Stimulated activated CD4-positive, alpha-beta T cell treated with anti-CD3 and anti-CD28 coated beads, TNF-alpha, amount 100 ng/mL, for 48 hours (primary cell): ENCODE data around the gene PTP4A2.

Source experiments
- DNase-seq, 3 donors: peaks; one replicate each; pipeline ENCODE4 v3.0.0-alpha.2; 2020; ENCODE audit warnings: low read depth in 3 of 3

The PTP4A2 gene

DNA sequence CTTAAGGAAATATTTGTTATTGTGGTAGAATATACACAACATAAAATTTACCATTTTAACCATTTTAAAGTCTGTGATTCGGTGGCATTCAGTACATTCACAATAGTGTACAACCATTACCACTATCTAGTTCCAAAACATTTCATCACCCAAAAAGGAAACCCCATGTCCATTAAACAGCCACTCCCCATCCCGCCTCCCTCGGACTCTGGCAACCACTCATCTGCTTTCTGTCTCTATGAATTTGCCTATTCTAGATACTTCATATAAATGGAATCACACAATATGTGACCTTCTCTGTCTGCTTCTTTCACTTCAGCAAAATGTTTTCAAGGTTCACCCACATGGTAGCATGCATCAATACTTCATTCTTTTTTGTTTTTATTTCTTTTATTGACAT, 51.3 kb downstream of the PTP4A2 start:
- DNase-seq: no peak

DNA sequence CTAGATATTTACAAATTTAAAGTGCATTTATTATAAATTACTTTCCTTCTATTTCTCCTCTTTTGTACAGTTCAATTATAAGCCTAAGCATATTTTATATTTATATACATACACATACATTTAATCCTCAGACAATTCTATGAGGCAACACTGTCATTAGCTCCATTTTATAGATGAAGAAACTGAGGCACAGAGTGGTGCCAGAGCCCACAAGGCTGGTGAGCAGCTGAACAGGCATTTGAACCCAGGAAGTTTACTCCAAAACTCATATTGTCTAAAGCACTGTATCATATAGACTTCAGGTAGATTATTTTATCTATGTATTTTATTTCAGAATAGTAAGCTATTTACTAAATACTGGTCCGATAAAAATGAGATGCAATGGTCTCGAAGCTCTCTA, 52.3 kb downstream of the PTP4A2 start:
- no peak for DNase-seq

DNA sequence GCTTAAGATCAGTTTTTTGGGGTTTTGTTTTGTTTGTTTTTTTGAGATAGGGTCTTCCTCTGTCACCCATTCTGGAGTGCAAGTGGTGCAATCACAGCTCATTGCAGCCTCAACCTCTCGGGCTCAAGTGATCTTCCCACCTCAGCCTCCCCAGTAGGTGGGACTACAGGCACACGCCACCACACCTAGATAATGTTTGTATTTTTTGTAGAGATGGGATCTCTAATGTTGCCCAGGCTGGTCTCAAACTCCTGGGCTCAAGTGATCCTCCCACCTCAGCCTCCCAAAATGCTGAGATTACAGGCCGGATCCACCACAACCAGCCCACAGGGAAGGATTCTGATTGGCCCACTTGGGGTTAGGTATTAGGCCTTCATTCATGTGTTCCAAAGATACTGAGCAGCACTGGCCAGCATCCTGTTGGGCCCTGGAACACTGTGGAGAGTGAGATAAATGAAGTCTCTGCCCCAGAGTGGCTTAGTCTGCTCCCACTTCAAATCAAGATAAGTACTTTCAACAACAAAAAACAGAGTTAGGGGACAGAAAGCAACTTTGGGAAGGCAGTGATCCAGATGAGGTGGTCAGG, 54.7 kb downstream of the PTP4A2 start:
- DNase-seq: no peak

DNA sequence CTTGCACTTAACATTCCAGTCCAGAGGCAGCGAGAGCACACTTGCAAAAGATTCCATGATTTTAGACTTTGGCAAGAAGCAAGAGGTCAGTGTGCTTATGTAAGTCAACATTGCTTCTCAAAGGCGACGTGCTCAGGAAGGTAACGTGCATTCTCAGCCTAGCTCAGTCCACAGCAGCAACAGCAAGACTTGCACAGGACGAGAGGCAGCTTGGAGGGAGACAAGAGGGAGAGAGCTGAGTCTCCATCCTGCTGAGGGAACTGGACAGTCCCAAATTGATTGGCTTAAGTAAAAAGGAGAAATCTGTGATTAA, 56.5 kb downstream of the PTP4A2 start:
- DNase-seq: no peak

DNA sequence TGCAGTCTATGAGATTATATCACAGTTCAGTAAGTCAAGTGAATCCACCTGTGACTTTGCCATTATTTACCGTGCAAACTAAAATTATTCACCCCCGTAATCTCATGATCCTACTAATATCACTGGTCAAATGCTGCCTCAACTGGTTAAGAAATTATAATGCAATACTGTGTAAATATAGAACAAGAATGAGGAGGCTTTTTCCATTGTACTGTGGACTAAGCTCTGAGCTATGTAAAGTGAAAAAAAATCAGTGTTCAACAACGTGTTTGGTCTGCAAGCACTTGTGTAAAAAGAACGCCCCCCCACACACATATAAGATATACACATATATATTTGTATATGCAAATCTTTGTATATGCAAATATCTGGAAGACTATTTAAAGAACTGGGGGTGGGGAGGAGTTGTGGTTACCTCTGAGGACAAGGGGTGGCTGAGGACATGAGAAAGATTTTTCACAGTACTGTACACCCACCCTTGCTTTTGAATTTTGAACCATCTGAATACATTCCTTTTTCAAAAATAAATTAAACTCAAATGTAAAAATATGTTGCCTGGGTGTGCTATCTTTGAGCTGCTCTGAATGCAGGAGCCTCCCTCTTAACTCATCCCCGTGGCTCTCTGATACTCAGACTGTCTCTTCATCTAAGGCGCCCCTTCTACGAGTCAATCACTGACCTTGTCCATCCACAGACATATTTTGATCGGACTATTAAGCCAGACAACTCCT, 57.0 kb downstream of the PTP4A2 start:
- DNase-seq: no peak

DNA sequence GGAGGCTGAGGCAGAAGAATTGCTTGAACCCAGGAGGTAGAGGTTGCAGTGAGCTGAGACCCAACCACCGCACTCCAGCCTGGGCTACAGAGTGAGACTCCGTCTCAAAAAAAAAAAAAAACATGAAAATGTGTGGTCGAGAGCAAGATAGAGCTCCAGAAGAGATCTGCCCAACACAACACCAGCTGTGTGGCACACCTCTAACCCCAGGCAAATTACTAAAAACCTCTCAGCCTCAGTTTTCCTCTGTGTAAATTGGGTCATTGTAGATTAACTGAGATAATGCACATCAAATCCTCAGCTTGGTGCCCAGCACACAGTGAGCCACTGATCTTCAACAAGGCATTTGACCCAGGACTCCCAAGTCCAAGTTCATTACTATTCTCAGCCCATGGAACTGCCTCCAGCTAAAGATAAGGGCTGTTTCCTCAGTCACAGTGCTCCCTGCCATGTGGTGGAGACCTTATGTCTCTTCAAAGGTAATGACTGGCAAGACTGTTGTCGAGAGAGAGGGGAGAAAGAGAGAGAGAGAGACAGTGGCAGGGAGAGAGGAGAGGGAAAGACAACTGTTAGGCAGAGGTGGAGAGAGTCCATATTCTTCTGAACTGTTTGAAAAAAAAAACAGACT, 58.1 kb downstream of the PTP4A2 start:
- DNase-seq: no peak

DNA sequence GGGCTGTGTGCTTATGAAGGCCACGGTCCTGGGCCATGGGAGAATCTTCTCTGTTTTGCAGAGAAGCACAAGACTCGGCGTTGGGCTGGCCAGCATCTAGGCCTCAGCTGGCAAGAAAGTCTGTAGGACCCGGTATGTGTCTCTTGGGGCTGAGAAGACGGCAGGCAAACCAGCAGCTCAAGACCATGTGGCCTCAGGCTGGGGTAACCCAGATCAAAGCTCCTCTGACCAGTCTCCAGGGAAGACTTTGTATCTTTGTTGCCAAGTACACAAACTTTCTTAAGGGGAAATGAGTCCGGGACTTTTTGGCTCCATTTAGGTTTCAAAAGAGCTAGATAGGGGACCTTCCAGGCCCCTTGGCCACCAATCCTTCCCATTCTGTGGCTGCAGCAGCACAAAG, 60.1 kb downstream of the PTP4A2 start:
- no peak for DNase-seq

DNA sequence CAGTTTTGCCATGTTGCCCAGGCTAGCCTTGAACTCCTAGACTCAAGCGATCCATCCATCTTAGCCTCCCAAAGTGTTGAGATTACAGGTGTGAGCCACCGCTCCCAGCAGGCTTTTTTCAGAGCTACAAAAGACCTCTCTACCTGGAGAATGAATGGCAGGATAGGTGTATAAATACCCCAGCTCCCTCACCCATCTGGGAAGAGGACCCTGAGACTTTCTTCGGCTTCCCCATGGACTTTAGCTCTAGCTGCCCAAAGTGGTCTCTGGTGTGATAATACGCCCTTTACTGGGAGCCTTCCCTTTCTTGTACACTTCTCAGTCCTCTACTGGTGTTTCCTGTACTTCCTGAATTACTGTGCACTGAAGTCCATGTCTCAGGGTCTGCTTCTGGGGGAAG, 60.6 kb downstream of the PTP4A2 start:
- DNase-seq: no peak

DNA sequence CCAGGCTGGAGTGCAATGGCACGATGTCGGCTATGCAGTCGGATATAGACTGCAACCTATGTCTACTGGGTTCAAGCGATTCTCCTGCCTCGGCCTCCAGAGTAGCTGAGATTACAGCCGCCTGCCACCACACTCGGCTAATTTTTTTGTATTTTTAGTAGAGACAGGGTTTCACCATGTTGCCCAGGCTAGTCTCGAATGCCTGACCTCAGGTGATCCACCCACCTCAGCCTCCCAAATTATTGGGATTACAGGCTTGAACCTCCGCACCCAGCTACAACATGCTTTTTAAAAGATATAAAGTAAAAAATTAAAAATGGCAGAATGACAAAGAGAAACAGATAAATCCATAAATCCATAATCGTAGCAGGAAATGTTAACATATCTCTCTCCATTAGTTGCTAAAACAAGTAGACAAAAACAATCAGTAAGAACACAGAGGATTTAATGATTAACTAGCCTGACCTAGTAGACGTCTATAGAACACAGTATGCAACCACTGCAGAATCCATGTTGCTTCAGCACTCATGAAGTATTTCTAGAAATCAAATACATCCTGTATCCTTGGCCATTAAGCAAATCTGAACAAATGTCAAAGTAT, 62.4 kb downstream of the PTP4A2 start:
- no peak for DNase-seq

DNA sequence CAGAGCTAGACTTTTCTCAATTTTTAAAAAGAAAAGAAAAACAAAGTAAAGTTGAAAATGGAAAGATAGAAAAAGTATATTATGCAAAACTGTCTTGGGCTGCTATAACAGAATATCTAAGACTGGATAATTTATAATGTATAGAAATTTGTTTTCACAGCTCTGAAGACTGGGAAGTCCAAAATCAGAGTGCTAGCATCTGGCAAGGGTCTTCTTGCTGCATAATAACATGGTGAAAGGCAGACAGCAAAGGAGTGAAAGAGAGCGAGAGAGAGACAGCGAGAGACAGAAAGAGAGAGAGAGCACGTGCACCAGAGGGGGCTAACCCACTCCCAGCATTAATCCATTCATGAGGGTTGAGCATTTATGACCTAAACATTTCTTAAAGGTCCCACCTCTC, 63.2 kb downstream of the PTP4A2 start:
- no peak for DNase-seq

DNA sequence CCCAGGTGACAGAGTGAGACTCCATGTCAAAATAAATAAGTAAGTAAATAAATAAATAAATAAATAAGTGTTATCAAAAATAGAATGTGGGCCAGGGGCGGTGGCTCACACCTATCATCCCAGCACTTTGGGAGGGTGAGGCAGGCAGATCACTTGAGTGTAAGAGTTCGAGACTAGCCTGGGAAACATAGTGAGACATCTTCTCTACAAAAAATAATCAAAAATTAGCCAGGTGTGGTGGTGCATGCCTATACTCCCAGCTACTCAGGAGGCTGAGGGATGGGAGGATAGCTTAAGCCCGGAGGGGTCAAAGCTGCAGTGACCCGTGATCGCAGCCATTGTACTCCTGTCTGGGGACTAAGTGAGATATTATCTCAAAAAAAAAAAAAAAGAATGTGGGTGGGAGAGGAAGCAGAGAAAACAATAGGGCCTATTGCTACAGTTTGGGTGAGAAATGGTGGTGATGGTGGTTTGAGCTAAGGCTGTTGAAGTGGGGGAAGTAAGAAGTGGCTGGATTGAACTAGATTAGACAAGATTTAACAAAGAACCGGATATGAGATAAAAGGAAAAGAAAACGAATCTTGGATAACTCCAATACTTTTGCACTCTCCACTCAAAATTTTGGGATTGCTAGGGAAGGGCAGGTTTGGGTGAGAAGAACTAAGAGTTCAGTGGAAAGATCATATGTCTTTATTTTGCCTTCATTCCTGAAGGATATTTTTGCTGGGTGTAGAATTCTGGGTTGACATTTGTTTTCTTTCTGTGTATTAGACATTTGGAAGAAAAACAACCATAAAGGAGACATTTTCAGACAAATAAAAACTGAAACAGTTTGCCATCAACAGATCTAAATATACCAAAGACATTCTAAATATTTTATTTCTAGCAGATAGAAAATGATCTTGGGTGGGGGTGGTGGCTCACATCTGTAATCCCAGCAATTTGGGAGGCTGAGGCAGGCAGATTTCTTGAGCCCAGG, 65.2 kb downstream of the PTP4A2 start:
- DNase-seq: no peak

DNA sequence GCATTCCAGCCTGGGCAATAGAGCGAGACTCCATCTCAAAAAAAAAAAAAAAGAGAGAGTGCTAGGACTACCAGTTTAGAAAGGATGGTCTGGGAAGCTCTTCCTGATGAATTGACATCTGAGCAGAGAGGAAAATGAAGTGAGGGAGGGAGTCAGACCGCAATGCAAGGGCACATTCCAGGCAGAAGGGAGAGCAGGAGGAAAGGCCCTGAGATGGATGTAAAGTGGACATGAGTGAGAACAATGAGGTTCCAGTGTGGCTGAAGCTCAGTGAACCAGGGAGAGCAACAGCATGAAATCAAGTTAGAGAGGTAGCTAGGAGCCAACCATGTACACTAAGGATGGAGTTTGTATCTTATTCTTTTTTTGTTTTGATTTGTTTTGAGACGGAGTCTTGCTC, 66.5 kb downstream of the PTP4A2 start:
- DNase-seq: no peak

DNA sequence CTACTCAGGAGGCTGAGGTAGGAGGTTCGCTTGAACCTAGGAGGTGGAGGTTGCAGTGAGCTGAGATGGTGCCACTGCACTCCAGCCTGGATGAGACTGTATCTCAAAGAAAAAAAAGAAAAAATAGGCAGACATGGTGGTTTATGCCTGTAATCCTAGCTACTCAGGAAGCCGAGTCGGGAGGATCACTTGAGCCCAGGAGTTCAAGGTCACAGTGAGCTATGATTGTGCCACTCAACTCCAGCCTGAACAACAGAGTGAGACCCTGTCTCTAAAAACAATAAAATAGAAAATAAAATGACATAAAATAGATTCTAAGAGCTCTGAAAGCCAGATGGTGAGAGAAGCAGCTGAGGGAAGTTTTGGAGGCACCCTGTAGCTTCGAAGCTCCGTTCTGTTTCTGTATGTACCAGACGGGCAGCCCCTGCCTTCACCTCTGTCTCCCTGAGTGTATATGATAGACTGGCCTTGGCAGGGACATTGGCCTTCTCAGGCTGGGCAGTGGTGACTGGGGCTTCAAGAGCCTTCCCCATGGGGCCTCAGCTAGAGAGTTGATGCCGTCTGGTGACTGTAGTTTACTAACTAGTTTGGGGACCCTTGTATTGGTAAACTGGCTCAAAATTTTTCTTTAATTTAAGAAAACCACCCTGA, 68.0 kb downstream of the PTP4A2 start:
- no peak for DNase-seq

DNA sequence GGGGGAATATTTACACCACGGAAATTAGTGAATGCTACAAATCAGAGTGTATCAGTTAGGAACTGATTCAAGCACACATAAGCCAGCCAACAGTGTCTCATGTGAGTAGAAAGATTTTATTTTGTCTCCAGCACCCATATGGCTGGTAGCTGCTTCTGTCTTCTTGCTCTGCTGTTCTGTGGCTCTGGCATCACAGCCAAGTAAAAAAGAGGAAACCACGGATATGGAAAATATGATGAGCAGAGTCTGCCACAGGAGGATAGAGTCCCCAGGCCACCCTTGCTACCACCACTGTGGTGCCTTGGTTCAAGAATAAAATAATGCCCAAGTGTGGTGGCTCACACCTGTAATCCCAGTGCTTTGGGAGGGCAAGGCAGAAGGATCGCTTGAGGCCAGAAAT, 68.7 kb downstream of the PTP4A2 start:
- DNase-seq: no peak

DNA sequence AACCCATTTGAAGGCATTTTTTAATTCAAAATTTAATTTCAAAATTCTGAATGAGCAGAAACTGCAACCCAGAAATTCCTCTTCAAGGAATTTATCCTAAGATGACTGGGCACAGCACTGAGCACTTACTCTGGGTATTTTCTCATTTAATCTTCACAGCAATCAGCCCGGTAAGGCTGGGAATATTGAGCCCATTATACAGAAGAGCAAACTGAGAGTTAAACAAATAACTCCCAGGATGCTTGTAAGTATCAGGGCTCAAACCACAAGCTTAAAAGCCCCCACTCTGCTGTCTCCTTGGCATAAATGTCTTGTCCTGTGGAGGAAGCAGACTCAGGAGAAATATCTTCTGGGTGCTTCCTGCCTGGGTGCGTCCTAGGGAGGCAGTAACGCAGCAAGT, 69.3 kb downstream of the PTP4A2 start:
- no peak for DNase-seq

DNA sequence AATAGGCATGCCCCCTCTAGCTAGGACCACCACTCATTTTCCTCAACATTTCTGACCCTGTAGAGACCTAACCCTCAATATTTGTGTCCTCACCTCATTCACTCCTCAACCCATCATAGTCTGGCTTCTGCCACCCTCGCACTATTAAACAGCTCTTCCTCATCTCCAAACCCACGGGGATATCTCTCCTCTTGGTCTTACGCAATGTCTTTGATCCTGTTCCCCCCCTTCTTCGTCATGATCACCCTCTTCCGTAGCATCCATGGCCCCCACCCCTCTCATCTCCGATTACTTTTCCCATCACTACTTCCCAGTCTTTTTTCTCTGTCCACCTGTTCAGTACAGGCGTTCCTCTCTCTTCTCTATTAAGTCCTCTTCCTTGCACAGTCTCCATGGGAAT, 70.6 kb downstream of the PTP4A2 start:
- DNase-seq: no peak

DNA sequence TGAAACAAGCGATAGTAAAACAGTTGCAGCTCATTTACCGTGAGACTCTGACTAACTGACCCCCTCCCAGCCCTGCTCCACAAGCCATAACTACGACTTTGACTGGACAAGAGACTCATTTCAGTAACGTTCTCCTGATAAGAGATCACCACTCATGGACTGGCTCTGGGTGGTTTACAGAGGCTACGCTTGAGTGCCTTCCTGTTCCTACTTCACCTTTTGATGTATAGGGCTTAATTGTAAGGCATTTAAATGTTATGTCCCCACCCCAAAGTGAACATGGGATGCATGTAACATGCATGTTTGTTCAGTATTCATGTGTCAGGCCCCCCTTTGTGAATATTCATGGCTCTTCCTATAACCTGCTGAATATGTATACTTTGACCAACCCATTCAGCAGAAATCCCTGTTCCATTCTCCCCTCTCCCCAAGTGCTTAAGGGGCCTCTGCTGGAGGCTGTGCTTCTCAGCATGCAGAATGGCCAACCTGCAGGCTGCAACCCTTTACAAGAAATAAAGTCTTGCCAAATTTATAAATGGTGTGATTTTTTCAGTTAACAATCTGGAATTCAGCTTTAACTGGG, 71.6 kb downstream of the PTP4A2 start:
- DNase-seq: no peak

DNA sequence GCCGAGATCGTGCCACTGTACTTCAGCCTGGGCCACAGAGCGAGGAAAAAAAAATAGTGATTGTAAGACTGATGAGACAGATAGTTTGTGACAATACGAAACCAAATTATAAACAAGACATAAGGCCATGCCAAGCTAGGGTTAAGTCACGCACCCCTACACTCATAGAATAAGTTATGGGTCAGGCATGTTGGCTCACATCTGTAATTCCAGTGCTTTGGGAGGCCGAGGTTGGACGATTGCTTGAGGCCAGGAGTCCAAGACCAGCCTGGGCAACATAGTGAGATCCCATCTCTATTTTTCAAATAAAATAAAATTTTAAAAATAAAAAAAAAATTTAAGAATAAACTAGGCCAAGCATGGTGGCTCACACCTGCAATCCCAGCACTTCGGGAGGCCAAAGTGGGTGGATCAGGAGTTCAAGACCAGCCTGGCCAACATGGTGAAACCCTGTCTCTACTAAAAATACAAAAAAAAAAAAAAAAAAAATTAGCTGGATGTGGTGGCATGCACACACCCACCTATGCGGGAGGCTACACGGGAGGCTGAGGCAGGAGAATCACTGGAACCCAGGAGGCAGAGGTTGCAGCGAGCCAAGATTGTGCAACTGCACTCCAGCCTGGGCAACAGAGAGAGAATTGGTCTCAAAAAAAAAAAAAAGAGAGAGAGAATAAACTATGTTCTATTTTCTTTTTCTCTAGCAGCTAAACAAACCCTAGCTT, 72.3 kb downstream of the PTP4A2 start:
- no peak for DNase-seq

DNA sequence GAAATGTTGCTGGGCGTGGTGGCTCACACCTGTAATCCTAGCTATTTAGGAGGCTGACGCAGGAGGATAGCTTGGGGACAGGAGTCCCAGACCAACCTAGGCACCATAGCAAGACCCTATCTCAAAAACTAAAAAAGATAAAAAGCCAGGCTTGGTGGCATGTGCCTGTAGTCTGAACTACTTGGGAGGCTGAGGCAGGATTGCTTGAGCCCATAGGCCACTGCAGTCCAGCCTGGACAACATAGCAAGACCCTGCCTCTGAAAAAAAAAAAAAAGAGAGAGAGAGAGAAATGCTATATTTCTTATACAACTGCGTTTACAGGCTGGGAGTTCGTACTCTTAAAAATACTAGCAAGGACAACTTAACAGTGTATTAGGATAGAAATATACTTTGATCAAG, 76.1 kb downstream of the PTP4A2 start:
- DNase-seq: no peak

DNA sequence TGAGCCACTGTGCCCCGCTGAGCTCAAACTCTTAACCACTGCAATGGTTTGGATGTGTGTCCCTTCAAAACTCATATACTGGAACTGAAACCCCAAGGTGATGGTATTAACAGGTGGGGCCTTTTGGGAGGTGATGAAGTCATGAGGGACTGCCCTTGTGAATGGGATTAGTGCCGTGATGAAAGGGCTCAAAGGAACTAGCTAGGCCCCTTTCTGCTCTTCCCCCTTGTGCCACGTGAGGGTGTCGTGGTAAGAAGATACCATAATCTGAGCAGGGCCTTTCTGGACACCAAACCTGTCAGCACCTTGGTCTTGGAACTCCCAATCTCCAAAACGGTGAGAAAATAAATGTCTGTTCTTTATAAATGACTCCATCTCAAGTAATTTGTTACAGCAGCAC, 76.8 kb downstream of the PTP4A2 start:
- no peak for DNase-seq

DNA sequence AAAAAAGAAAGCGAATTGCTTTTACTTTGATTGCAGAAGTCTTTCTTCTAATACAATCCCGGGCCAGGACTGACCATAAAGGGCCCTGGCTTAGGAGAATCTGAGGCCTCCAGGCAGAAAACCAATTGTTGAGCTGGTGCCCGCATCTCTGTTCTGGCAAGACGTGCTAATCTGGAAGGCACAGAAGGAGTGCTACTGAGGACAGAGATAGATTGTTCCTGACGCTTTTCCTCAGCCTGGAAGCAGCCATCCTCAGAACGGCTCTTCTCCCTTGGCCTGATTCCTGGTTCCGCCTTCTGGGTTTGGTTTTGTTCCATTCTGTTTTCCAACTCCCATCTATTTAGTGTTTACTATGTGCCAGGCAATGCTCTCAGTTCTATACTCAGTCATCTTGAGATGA, 77.6 kb downstream of the PTP4A2 start:
- DNase-seq: no peak
